Neural cell (in vitro differentiated cells): ENCODE measurements around the gene ZAP70. TPM values are rescaled to one million over a fixed set of nuclear protein-coding genes. Genes with fewer than 3 reads are reported as not detected.

Experiments used
- H2AFZ ChIP-seq: fragments of 200-600, 300-800 bp; sonication (generic), shearing (Covaris generic); 2 replicates; pipeline ENCODE4 v1.6.0; 2014; ENCODE audit warnings: low read depth, mild to moderate bottlenecking, antibody characterized with exemption, low read length, moderate library complexity
- H3F3A ChIP-seq: fragments of 200-600 bp; shearing (Covaris generic); 2 replicates; pipeline ENCODE4 v1.6.1; 2016; ENCODE audit warnings: mild to moderate bottlenecking, moderate library complexity, mixed read lengths, antibody characterized with exemption, low read length; ENCODE audit not compliant: insufficient read depth, poor library complexity, severe bottlenecking
- H3K27ac ChIP-seq: fragments of 200-600, 300-800 bp; sonication (generic), shearing (Covaris generic); 2 replicates; pipeline ENCODE4 v1.5.1; 2014; ENCODE audit warnings: mild to moderate bottlenecking, low read length, moderate library complexity
- H3K27me3 ChIP-seq: fragments of 300-800, 200-600 bp; sonication (generic), shearing (Covaris generic); 2 replicates; pipeline ENCODE4 v1.6.0; 2014; ENCODE audit warnings: mild to moderate bottlenecking, low read depth, low read length, moderate library complexity; ENCODE audit not compliant: insufficient read depth
- H3K36me3 ChIP-seq: fragments of 300-800, 200-600 bp; sonication (generic), shearing (Covaris generic); 2 replicates; pipeline ENCODE4 v1.5.1; 2014; ENCODE audit warnings: mild to moderate bottlenecking, antibody characterized with exemption, low read length, moderate library complexity; ENCODE audit not compliant: insufficient read depth
- H3K4me2 ChIP-seq: fragments of 300-800, 200-600 bp; sonication (generic), shearing (Covaris generic); 2 replicates; pipeline ENCODE4 v1.6.0; 2014; ENCODE audit warnings: mild to moderate bottlenecking, low read length
- H3K4me3 ChIP-seq: fragments of 300-800, 200-600 bp; sonication (generic), shearing (Covaris generic); 2 replicates; pipeline ENCODE4 v1.5.1; 2014; ENCODE audit warnings: mild to moderate bottlenecking, low read length, moderate library complexity
- H3K79me2 ChIP-seq: fragments of 200-600 bp; shearing (Covaris generic); replicated peaks from 2 replicates; pipeline ENCODE4 v1.6.0; 2014; ENCODE audit warnings: mild to moderate bottlenecking, low read length, moderate library complexity; ENCODE audit not compliant: insufficient read depth
- H3K9ac ChIP-seq: fragments of 300-800, 200-600 bp; sonication (generic), shearing (Covaris generic); 2 replicates; pipeline ENCODE4 v1.6.1; 2016; ENCODE audit warnings: mild to moderate bottlenecking, low read length, mixed read lengths
- H3K9me2 ChIP-seq: fragments of 200-600 bp; shearing (Covaris generic); 2 replicates; pipeline ENCODE4 v1.6.1; 2016; ENCODE audit warnings: mild to moderate bottlenecking, low read length, mixed read lengths; ENCODE audit not compliant: insufficient read depth
- H3K9me3 ChIP-seq: fragments of 200-600, 300-800 bp; sonication (generic), shearing (Covaris generic); 2 replicates; pipeline ENCODE4 v1.6.1; 2016; ENCODE audit warnings: mild to moderate bottlenecking, mixed run types, low read length, moderate library complexity, mixed read lengths
- H4K20me1 ChIP-seq: fragments of 200-600 bp; shearing (Covaris generic); 2 replicates; pipeline ENCODE4 v1.6.1; 2016; ENCODE audit warnings: mild to moderate bottlenecking, mixed run types; ENCODE audit not compliant: insufficient read depth
- CTCF ChIP-seq: fragments of 450-650 bp; IDR thresholded peaks from 2 replicates; pipeline ENCODE4 v1.5.1; 2014; ENCODE audit warnings: antibody characterized with exemption, mild to moderate bottlenecking, moderate library complexity; ENCODE audit not compliant: poor library complexity, severe bottlenecking
- EP300 ChIP-seq: fragments of 450-650 bp; conservative IDR thresholded peaks from 2 replicates; pipeline ENCODE4 v1.6.1; 2014; ENCODE audit warnings: antibody characterized with exemption, mild to moderate bottlenecking, moderate library complexity; ENCODE audit not compliant: poor library complexity, severe bottlenecking
- EZH2 ChIP-seq: fragments of 200-600, 300-800 bp; shearing (Covaris generic), sonication (generic); IDR thresholded peaks from 2 replicates; pipeline ENCODE4 v1.6.1; 2014; ENCODE audit warnings: antibody characterized with exemption, low read length, borderline replicate concordance, mild to moderate bottlenecking; ENCODE audit not compliant: insufficient read depth, poor library complexity, severe bottlenecking
- MXI1 ChIP-seq: fragments of 450-650 bp; conservative IDR thresholded peaks from 2 replicates; pipeline ENCODE4 v1.6.1; 2014; ENCODE audit warnings: antibody characterized with exemption, mild to moderate bottlenecking; ENCODE audit not compliant: poor library complexity, severe bottlenecking
- POLR2AphosphoS5 ChIP-seq: IDR thresholded peaks from 2 replicates; pipeline ENCODE4 v1.6.1; 2012
- RAD21 ChIP-seq: fragments of 450-650 bp; conservative IDR thresholded peaks from 2 replicates; pipeline ENCODE4 v1.6.1; 2014; ENCODE audit warnings: antibody characterized with exemption, mild to moderate bottlenecking, moderate library complexity
- REST ChIP-seq: IDR thresholded peaks from 2 replicates; pipeline ENCODE4 v1.6.1; 2012; ENCODE audit warnings: borderline replicate concordance
- SMC3 ChIP-seq: fragments of 450-650 bp; conservative IDR thresholded peaks from 2 replicates; pipeline ENCODE4 v1.6.1; 2014; ENCODE audit warnings: antibody characterized with exemption, mild to moderate bottlenecking, moderate library complexity; ENCODE audit not compliant: poor library complexity
- TAF1 ChIP-seq: IDR thresholded peaks from 2 replicates; pipeline ENCODE4 v1.6.1; 2012; ENCODE audit warnings: low read depth
- polyA plus RNA-seq: library from polyadenylated mRNA; depleted of rRNA; stranded (reverse); fragments of >200 nt; gene quantifications from 2 replicates; pipeline ENCODE4 v1.2.3, GENCODE V29; 2014

The ZAP70 gene
- polyA plus RNA-seq, 1 donor from 2014 or later = 0.59 TPM

GRCh38 chr2:97765933-97766332, 52.6 kb downstream of the ZAP70 start:
- Histone ChIP-seq H3K4me3 (no peak overlapping the region), H3K4me2 (no peak overlapping the region), H3K9me3 (no peaks in the 10 kb centered on the region), H3K9me2 (no peaks in the 10 kb centered on the region), H3K27me3 (no peaks in the 10 kb centered on the region), H2AFZ (no peak overlapping the region), H4K20me1 (no peaks in the 10 kb centered on the region), H3K27ac (no peak overlapping the region), H3K36me3 (peaks cover 7% of the 10 kb centered on the region), H3K79me2 (no peaks in the 10 kb centered on the region), H3F3A (no peaks in the 10 kb centered on the region), H3K9ac (no peak overlapping the region)
- TF ChIP-seq SMC3 (no peak), POLR2AphosphoS5 (no peak), REST (no peak), CTCF (no peak), TAF1 (no peak), MXI1 (no peak), RAD21 (no peak), EP300 (no peak), EZH2 (no peak)

GRCh38 chr2:97766567-97766966, 53.2 kb downstream of the ZAP70 start:
- peaks cover 7% of the 10 kb centered on the region for H3K36me3 ChIP-seq
- TF ChIP-seq TAF1 (no peak), EZH2 (no peak), REST (no peak), CTCF (no peak)
- H2AFZ ChIP-seq = no peak overlapping the region
- no peaks in the 10 kb centered on the region for H3K27me3 ChIP-seq
- no peaks in the 10 kb centered on the region for H3K79me2 ChIP-seq
- H3K9ac ChIP-seq = no peak overlapping the region
- no peaks in the 10 kb centered on the region for H3F3A ChIP-seq
- no peaks in the 10 kb centered on the region for H3K9me2 ChIP-seq
- no peaks in the 10 kb centered on the region for H3K9me3 ChIP-seq
- no peak overlapping the region for H3K4me3 ChIP-seq
- H3K27ac ChIP-seq = no peak overlapping the region
- no peak overlapping the region for H3K4me2 ChIP-seq
- H4K20me1 ChIP-seq = no peaks in the 10 kb centered on the region
